ENCODE results near the gene HMGCS2.

- TF ChIP-seq, protein P1, sequence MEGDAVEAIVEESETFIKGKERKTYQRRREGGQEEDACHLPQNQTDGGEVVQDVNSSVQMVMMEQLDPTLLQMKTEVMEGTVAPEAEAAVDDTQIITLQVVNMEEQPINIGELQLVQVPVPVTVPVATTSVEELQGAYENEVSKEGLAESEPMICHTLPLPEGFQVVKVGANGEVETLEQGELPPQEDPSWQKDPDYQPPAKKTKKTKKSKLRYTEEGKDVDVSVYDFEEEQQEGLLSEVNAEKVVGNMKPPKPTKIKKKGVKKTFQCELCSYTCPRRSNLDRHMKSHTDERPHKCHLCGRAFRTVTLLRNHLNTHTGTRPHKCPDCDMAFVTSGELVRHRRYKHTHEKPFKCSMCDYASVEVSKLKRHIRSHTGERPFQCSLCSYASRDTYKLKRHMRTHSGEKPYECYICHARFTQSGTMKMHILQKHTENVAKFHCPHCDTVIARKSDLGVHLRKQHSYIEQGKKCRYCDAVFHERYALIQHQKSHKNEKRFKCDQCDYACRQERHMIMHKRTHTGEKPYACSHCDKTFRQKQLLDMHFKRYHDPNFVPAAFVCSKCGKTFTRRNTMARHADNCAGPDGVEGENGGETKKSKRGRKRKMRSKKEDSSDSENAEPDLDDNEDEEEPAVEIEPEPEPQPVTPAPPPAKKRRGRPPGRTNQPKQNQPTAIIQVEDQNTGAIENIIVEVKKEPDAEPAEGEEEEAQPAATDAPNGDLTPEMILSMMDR (conservative IDR thresholded peaks at IDR 0.05) = no peak
- TF ChIP-seq EZH2 (IDR thresholded peaks at IDR 0.05; ENCODE audit: low read depth) = no peak
Measured at GRCh38 chr1:119768778-119769177, at the start of gene HMGCS2.
